ENCODE measurements around the gene CACFD1.

The CACFD1 gene

DNA sequence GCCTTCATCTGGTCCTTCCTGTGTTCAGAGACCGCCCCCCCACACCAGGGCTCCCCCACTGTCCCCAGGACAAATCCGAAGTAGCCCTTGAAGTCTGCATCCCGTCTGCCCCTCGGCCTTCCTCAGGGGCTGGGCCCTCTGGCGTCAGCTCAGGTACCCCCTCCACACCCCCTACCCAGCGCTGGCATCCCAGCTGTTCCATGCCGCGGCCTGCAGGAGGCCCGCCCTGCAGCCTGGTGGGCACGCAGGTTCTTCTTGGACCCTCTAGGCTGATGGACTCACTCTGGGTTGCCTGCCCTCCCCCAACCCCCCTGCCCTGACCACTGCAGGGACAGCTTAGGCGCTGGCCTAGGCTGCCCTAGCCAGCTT, 12.5 kb downstream of the CACFD1 start:
- no peak overlapping the region for H3K27ac ChIP-seq
- TF ChIP-seq, protein P1, sequence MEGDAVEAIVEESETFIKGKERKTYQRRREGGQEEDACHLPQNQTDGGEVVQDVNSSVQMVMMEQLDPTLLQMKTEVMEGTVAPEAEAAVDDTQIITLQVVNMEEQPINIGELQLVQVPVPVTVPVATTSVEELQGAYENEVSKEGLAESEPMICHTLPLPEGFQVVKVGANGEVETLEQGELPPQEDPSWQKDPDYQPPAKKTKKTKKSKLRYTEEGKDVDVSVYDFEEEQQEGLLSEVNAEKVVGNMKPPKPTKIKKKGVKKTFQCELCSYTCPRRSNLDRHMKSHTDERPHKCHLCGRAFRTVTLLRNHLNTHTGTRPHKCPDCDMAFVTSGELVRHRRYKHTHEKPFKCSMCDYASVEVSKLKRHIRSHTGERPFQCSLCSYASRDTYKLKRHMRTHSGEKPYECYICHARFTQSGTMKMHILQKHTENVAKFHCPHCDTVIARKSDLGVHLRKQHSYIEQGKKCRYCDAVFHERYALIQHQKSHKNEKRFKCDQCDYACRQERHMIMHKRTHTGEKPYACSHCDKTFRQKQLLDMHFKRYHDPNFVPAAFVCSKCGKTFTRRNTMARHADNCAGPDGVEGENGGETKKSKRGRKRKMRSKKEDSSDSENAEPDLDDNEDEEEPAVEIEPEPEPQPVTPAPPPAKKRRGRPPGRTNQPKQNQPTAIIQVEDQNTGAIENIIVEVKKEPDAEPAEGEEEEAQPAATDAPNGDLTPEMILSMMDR (IDR thresholded peaks at IDR 0.05), result no peak
- no peak for TF ChIP-seq ZFX (IDR thresholded peaks at IDR 0.05; ENCODE audit: borderline replicate concordance)

DNA sequence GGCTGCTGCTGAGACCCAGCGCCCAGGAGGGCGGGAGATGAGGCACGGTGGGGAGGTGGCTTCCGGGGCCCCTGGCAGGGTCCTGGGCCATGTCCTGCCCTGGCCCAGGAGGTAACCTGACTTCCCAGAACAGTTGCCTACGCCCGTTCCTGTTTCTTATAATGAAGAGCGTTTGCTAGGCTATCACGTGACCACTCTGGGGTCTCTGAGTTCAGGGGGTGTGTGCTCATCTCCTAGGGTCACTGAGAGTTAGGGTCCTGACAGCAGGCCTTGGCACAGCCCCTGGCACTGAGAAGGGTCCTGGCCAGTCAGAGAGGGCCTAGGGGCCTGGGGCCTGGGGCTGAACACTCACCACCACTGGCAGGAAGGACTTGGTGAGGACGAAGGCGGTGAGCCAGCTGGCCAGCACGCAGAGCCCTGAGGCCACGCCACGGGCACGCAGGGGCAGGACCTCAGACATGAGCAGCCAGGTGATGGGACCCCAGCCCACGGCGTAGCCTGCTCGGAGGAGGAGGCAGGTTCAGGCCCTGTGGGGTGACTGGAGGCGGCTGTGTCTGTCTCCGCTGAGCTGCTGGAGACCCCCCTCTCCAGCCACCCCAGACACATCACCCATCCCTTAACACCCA, 13.1 kb downstream of the CACFD1 start:
- TF ChIP-seq, protein P1 (IDR thresholded peaks at IDR 0.05), result no peak
- TF ChIP-seq ZFX (IDR thresholded peaks at IDR 0.05; ENCODE audit: borderline replicate concordance), result no peak
- H3K27ac ChIP-seq, result no peak overlapping the region

DNA sequence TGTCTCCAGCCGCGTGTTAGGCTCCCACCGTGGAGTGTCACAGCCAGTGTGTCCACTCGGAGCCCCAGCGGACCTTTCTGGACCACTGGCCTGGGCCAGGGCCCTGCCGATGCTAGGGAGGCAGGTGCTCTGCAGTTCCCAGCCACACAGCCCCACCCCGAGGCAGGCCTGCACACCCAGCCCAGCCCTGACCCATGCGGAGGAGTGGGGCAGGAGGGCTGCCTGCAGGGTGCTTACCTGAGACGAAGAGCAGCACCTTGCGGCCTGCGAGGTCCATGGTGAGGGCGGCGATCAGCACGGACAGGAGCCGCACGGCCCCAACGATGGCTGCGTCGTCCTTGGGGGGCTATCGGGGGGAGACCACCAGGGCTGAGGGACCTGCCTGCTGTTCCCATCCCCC, 14.0 kb downstream of the CACFD1 start:
- H3K27ac ChIP-seq, result no peak overlapping the region
- no peak for TF ChIP-seq ZFX (IDR thresholded peaks at IDR 0.05; ENCODE audit: borderline replicate concordance)
- TF ChIP-seq, protein P1 (IDR thresholded peaks at IDR 0.05), result no peak

DNA sequence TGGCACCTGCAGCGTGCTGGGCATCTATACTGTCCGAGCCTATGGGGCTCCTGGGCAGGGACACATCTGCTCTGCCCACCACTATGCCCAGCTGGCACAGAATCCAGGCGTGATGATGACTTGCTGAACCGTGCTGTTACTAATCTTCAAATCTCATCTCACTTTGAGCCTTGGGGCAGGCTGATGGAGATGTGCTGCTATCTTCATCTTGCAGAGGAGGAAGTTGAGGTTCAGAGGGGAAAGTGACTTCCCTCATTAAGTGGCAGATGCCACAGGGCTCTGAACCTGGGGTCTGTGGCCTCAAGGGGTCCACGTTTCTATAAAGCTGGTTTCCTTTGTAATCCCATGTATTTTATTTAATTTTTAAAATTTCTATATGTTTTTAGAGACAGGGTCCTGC, 14.4 kb downstream of the CACFD1 start:
- H3K27ac ChIP-seq, result no peak overlapping the region
- TF ChIP-seq, protein P1 (IDR thresholded peaks at IDR 0.05), result no peak
- no peak for TF ChIP-seq ZFX (IDR thresholded peaks at IDR 0.05; ENCODE audit: borderline replicate concordance)

DNA sequence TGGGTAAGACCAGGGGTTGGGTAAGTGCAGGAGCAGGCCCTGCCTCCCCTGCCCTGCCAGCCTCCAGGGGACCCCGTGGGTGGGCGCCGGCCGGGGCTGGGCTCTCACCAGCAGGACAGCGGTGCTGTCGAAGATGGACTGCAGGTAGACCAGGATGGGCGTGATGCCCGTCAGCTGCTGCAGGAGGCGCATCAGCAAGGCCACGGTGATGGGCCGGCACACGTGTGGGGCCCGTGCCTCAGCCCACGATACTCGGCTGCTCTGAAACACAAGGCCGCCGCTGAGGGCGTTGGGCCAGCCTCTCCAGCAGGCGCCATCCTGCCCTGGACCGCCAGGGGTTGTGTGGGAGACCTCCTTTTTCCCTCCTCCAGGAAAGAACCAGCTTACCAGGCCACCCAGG, 15.1 kb downstream of the CACFD1 start:
- H3K27ac ChIP-seq, result no peak overlapping the region
- TF ChIP-seq, protein P1 (IDR thresholded peaks at IDR 0.05), result no peak

DNA sequence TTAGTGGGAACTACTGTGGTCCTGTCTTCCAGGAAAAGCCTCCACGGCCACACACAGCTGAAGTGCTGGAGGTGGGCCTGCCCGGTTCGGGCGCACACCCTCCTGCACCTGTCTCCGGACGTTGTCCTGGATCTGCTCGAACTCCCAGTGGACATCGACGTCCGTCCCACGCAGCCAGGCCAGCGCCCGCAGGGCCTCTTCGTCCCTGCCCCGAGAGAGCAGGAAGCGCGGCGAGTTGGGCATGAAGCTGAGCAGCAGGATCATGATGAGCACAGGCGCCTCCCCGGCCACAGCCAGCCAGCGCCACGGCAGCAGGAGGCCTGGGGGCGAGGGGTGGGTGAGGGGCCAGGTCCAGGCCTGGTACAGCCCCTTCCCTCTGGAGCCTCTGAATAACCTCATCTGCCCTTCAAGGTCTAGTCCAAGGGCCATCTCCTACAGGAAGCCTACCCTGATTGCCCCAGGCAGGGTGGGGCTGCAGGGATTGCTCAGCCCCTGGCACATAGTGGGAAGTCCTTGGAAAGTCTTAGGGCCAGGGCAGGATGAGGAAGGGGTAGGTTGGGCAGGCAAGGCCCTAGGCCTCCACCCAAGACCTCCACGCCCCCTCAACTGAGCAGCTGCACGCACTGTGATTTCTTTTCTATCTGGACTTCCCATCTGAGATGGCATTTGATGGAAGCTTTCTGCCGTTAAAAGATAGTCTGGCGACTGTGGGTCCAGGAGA, 15.7 kb downstream of the CACFD1 start:
- no peak for TF ChIP-seq ZFX (IDR thresholded peaks at IDR 0.05; ENCODE audit: borderline replicate concordance)
- TF ChIP-seq, protein P1 (IDR thresholded peaks at IDR 0.05), result no peak

More for the DNA sequence above, 15.7 kb downstream of the CACFD1 start:
- no peak overlapping the region for H3K27ac ChIP-seq
